A549 treated with DMSO at 1 μM for 4 hours (cell line): ENCODE data around the gene TRIM48. TPM values are rescaled to one million over a fixed set of nuclear protein-coding genes. Genes with fewer than 3 reads are reported as not detected.

Experiments
- total RNA-seq: library from RNA; stranded (reverse); fragments of 200-300 nt; extraction: Qiagen RNA extraction; gene quantifications from 5 replicates; pipeline ENCODE4 v1.2.3, GENCODE V29; 2022; ENCODE audit warnings: low read depth

TRIM48 gene
- not detected in 5 replicates for total RNA-seq

GRCh38 chr11:55261855-55262254 is at the start of gene TRIM48:
TSS of gene TRIM48 (plus strand) at chr11:55262155. CDS start at chr11:55262268, 113 bp downstream.

Other genes with a start within 250 kb of the TRIM48 start
- not detected in 5 replicates for gene OR4A16, start 81.0 kb downstream of the TRIM48 start, total RNA-seq
- not detected in 5 replicates for gene OR4A15, start 105.8 kb downstream of the TRIM48 start, total RNA-seq